IPS-20b (cell line): ENCODE measurements around the gene FIG4.

Experiments used
- H3K27ac ChIP-seq: one replicate; pipeline ENCODE4 v1.5.1; 2013; ENCODE audit warnings: low read length
- H3K27me3 ChIP-seq: 2 replicates; pipeline ENCODE4 v1.6.1; 2013; ENCODE audit warnings: mild to moderate bottlenecking, low read length, inconsistent platforms; ENCODE audit not compliant: insufficient read depth
- H3K36me3 ChIP-seq: 2 replicates; pipeline ENCODE4 v1.6.1; 2013; ENCODE audit warnings: low read depth, mild to moderate bottlenecking, inconsistent platforms, low read length, moderate library complexity; ENCODE audit not compliant: insufficient read depth
- H3K4me1 ChIP-seq: 2 replicates; pipeline ENCODE4 v1.6.1; 2013; ENCODE audit warnings: mild to moderate bottlenecking, control low read depth, inconsistent platforms, low read length, moderate library complexity; ENCODE audit not compliant: insufficient read depth
- H3K4me3 ChIP-seq: 2 replicates; pipeline ENCODE4 v1.5.1; 2013; ENCODE audit warnings: mild to moderate bottlenecking, low read length, inconsistent platforms
- H3K9ac ChIP-seq: 2 replicates; pipeline ENCODE4 v1.6.1; 2013; ENCODE audit warnings: low read depth, mild to moderate bottlenecking, inconsistent platforms, low read length, moderate library complexity
- H3K9me3 ChIP-seq: 2 replicates; pipeline ENCODE4 v1.6.1; 2013; ENCODE audit warnings: mild to moderate bottlenecking, low read depth, low read length, inconsistent platforms; ENCODE audit not compliant: insufficient read depth

Gene FIG4

DNA sequence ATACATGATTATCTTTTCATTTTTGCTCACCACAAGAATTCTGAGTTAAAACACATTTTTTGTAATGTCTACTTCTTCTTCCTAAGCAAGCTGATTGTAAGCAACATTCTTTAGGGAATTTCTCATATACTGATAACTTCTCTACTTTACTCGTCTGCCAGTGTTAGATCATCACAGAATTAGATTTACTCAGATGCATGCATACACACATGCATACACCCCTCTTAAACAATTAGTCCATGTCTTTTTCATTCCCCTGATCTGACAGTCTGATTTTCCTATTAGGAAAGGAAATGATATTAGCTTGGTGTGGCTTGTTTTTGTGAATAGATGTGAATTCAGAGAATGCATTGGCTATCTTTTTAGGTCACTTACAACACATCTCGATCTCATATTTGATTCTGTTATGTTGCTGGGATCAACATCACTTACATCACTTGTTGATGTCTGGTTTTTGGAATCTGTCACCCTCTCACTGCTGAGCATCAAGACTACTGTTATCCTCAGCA, 91.4 kb downstream of the FIG4 start:
- Histone ChIP-seq H3K36me3 (peaks cover 16% of the 10 kb centered on the region), H3K4me3 (no peak overlapping the region), H3K9me3 (no peaks in the 10 kb centered on the region), H3K4me1 (no peaks in the 10 kb centered on the region), H3K9ac (no peak overlapping the region), H3K27ac (no peak overlapping the region), H3K27me3 (no peaks in the 10 kb centered on the region)

DNA sequence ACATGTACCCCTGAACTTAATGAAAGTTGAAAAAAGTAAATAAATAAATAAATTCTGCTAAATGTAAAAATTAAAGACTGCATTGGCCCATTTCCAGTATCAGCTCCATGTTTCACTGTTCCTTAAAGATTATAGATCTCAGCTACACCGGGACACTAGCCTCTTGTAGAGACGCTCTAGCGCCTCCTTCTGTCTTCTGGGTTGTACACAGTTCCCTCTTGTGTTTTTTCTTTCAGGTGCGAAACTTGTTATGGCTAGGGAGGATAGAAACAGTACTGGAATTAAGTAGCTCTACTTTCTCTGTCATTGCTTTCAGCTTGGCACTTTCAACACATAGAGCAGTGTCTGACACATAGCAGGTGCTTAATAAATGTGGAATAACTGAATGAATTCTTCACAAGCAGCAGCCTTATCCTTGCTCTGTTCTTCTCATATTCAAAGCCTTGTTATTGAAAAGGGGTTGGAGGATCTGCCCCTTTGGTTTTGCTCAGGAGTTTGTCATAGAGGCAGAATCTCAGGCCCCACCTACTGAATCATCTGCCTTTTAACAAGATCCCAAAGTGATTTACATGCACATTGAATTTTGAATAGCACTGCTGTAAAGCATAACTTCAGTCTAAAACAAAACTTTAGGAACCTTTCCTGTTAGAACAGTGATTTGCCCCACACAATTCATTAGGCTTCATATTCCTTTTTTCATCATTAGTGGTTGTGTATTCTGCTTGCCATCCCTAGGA, 92.3 kb downstream of the FIG4 start:
- Histone ChIP-seq H3K4me3 (no peak overlapping the region), H3K27ac (no peak overlapping the region), H3K36me3 (peaks cover 17% of the 10 kb centered on the region), H3K9ac (no peak overlapping the region), H3K27me3 (no peaks in the 10 kb centered on the region), H3K9me3 (no peaks in the 10 kb centered on the region), H3K4me1 (no peaks in the 10 kb centered on the region)

DNA sequence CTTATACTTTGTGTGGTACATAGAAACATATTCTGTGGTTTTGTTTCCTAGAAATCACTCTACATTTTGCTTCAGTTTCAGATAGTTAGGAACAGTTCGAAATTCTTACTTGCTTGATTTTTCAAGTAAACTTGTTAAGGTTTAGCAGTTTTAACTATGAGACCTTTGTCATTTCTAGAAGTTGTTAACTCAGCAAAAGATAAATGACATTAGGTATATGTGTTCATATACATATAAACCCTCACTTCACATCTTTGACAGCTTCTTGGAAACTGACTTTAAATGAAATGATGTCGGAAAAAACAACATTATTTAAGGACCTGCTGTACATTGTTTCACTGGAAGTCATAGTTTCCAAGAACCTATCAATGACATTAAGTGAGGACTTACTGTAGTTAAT, 96.2 kb downstream of the FIG4 start:
- H3K36me3 ChIP-seq, result peaks cover 17% of the 10 kb centered on the region
- H3K27me3 ChIP-seq, result no peaks in the 10 kb centered on the region
- H3K27ac ChIP-seq, result no peak overlapping the region
- no peak overlapping the region for H3K9ac ChIP-seq
- no peak overlapping the region for H3K4me3 ChIP-seq
- H3K4me1 ChIP-seq, result peaks cover 9% of the 10 kb centered on the region; the same call in 1 of the 2 replicates
- no peaks in the 10 kb centered on the region for H3K9me3 ChIP-seq

DNA sequence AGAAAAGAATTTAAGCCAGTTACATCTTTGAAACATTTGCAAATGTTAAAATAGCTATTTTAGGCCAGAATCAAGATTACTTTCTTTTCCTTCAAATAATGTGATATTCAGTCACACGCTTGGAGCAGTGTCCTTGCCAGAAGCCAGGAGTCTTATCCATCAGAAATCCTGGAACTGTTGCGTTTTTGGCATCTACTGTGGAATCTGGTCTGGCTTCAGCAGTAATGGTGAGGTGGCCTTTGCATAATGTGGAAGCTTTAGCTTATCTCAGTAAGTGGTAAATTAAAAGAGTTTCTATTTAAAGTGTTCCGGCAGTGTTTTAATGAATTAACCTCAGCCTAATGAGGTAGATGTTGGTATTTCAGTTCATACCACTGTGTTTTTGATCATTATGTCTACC, 97.6 kb downstream of the FIG4 start:
- no peak overlapping the region for H3K9ac ChIP-seq
- no peak overlapping the region for H3K4me3 ChIP-seq
- H3K9me3 ChIP-seq, result no peaks in the 10 kb centered on the region
- peaks cover 17% of the 10 kb centered on the region for H3K36me3 ChIP-seq
- H3K27me3 ChIP-seq, result no peaks in the 10 kb centered on the region
- H3K27ac ChIP-seq, result no peak overlapping the region
- peaks cover 12% of the 10 kb centered on the region; the same call in 1 of the 2 replicates for H3K4me1 ChIP-seq

DNA sequence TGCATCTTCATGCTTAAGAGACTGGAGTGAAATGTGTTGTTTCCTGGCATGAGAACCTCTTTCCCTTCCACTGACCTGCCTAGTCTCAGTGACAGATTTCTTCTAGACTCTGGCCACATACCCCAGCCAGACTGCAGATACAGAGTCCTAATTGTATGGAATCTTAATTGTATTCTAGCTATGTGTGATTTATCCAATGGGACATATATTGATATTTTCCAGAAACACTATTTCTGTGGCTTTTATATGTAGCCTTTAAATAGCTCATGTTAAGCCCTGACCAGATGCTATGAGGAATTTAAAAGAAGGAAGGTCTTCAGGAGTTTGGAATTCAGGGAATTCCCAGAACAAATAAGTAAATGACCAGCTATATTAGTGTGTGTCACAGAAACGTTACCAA, 99.0 kb downstream of the FIG4 start:
- H3K9ac ChIP-seq, result no peak overlapping the region
- no peaks in the 10 kb centered on the region for H3K9me3 ChIP-seq
- no peak overlapping the region for H3K27ac ChIP-seq
- peaks cover 17% of the 10 kb centered on the region for H3K36me3 ChIP-seq
- peaks cover 12% of the 10 kb centered on the region; the same call in 1 of the 2 replicates for H3K4me1 ChIP-seq
- H3K4me3 ChIP-seq, result no peak overlapping the region
- H3K27me3 ChIP-seq, result no peaks in the 10 kb centered on the region

DNA sequence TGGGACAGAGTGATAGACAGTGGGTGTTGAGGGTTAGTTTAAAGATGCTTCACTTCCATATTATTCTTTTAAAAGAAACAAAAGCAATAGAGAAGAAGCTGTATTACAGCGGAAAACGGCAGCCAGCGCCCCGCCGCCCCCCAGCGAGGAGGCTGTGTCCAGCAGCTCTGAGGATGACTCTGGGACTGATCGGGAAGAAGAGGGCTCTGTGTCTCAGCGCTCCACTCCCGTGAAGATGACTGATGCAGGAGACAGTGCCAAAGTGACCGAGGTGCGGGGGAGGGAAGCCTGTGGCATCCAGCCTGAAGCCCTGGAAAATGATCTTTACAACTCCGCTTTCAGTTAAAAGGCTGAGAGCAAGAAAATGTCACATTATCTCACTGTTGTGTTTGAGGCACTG, 100.2 kb downstream of the FIG4 start:
- H3K4me1 ChIP-seq, result peaks cover 12% of the 10 kb centered on the region; the same call in 1 of the 2 replicates

DNA sequence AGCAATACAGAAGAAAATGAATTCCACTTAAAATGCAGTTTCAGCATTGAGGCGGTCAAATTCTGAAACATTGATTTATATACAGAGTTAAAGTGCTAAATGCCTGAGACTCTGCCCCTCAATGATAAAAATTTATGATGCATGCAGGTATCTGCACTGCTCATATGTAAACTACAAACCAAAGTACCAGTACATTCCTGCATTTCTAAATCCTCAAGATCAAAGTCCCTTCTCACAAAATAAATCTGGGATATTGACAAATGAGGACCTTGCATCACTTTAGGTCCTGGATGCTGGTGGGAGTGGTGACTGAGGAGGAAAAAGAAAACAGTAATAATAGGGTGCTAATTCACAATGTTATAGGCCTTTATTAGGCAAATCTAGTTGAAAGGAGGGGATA, 101.9 kb downstream of the FIG4 start:
- no peaks in the 10 kb centered on the region for H3K27me3 ChIP-seq
- H3K36me3 ChIP-seq, result 0 out of 2 replicates have a peak, but pooled peaks cover 5% of the 10 kb centered on the region
- H3K4me1 ChIP-seq, result peaks cover 12% of the 10 kb centered on the region; the same call in 1 of the 2 replicates
- H3K4me3 ChIP-seq, result no peak overlapping the region
- no peak overlapping the region for H3K9ac ChIP-seq
- H3K9me3 ChIP-seq, result no peaks in the 10 kb centered on the region
- no peak overlapping the region for H3K27ac ChIP-seq

More for the DNA sequence above, 100.2 kb downstream of the FIG4 start:
- Histone ChIP-seq H3K27me3 (no peaks in the 10 kb centered on the region), H3K9ac (no peak overlapping the region), H3K36me3 (peaks cover 11% of the 10 kb centered on the region), H3K9me3 (no peaks in the 10 kb centered on the region), H3K4me3 (no peak overlapping the region), H3K27ac (no peak overlapping the region)

DNA sequence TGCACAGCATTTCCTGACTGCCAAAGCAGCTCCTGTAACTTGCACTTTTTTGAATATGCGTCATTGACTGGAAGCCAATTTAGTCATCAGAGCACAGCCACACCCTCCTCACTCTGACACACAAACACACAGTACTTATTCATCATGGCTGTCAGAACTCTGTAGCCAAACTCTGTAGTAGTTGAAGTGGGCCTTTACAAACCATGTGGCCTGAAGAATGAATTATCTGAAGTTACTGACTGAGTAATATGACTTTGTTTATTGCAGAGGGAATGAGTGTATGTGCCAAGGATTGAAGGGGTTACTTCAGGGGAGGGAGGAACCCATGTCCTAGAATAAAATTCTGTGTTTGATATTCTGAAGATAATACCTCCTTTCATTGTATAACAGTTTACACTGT, 102.7 kb downstream of the FIG4 start:
- no peak overlapping the region for H3K27ac ChIP-seq
- H3K36me3 ChIP-seq, result 0 out of 2 replicates have a peak, but pooled peaks cover 5% of the 10 kb centered on the region

DNA sequence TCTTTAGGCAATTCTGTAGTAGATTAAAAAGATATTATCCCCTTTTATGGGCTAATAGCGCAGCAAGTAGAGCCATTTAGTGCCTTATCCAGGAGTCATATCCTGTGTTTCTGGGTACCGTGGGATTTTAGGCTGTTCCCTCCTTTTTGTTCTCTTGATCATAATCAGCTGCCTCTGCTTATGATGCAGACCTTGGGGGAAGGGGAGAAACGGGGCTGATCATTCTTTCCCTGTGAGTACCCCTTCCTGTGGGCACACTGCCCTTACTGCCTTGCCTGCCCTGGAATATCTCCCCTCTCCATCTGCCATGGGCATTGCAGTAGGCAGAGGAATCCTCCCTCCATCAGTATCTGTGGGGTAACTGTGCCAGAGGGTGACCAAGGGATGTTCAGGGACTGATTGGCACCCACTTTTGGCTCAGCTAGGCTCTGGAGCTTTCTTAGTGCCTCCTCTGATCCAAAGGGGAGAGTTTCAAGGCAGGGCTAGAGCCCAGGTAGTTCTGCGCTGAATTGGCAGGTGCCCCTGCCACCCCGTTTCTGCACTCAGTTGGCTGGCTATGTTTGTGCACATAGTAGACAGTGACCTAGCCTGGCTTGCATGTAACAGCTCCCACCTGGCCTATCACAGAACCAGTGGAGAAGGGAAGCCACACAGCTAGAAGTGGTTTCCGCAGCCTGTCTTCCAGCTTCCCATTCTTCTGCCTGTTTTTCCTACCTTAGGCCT, 103.3 kb downstream of the FIG4 start:
- Histone ChIP-seq H3K4me1 (peaks cover 12% of the 10 kb centered on the region; the same call in 1 of the 2 replicates), H3K4me3 (no peak overlapping the region), H3K27ac (no peak overlapping the region), H3K27me3 (no peaks in the 10 kb centered on the region), H3K9ac (no peak overlapping the region), H3K9me3 (no peaks in the 10 kb centered on the region), H3K36me3 (0 out of 2 replicates have a peak, but pooled peaks cover 5% of the 10 kb centered on the region)

More for the DNA sequence above, 102.7 kb downstream of the FIG4 start:
- no peak overlapping the region for H3K9ac ChIP-seq
- no peak overlapping the region for H3K4me3 ChIP-seq
- peaks cover 12% of the 10 kb centered on the region; the same call in 1 of the 2 replicates for H3K4me1 ChIP-seq
- no peaks in the 10 kb centered on the region for H3K27me3 ChIP-seq
- H3K9me3 ChIP-seq, result no peaks in the 10 kb centered on the region

DNA sequence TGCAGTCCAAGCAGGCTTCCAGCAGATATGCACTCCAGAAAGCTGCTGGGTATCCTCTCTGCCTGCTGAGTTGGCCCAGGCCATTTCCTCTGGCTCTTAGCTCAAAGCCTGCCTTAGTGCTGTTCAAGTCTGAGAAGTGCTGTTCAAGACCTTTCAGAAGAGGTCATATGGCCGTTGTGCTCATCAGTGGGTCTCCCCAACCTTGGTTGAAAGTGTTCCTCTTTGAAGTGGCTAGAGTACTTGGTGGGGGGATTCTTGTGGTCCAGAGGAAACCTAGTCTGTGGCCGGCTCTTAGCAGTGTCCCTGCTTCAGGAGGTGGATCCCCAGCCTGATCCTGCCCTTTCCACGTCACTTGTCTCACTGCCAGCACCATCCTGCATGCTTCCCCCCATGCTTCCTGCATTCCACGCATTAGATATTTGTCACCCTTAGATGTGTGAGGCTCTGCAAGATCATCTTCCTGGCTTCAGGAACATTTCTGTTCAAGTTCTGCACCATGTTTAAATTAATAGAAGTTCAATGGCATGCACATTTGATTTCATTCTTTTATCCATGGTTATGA, 105.0 kb downstream of the FIG4 start:
- Histone ChIP-seq H3K4me1 (peaks cover 7% of the 10 kb centered on the region; the same call in 1 of the 2 replicates), H3K4me3 (no peak overlapping the region), H3K27me3 (no peaks in the 10 kb centered on the region), H3K9ac (no peak overlapping the region), H3K36me3 (peaks cover 5% of the 10 kb centered on the region; the same call in 1 of the 2 replicates), H3K27ac (no peak overlapping the region), H3K9me3 (no peaks in the 10 kb centered on the region)

DNA sequence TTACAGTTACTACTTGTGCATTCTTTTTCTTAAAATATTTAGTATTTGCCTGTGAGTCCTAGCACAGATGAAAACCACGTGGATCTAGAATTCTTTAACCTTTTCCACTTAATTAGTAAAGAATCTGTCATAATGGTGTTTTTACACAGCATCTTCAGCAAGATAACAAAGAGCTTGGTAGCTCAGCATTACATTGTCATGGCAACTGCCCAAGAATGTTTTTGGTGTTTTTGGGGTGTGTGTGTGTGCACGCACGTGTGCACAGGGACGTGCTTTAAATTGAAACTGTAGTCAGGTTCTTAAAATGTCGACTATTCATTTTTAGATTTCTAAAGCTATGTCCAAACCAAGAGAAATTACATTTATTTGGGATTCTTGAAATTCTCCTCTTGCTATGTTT, 108.0 kb downstream of the FIG4 start:
- Histone ChIP-seq H3K4me3 (no peak overlapping the region), H3K27ac (no peak overlapping the region), H3K36me3 (peaks cover 5% of the 10 kb centered on the region; the same call in 1 of the 2 replicates), H3K9ac (no peak overlapping the region), H3K27me3 (no peaks in the 10 kb centered on the region), H3K9me3 (no peaks in the 10 kb centered on the region), H3K4me1 (no peaks in the 10 kb centered on the region)
